Activated naive CD4-positive, alpha-beta T cell treated with anti-CD3 and anti-CD28 coated beads, Interleukin-2, amount 50 U/mL, for 72 hours (primary cell): ENCODE results near the gene PRR7. TPM values are rescaled to one million over a fixed set of nuclear protein-coding genes. Genes with fewer than 3 reads are reported as not detected.
A peak's percentile ranks its signal among the peaks of the same experiment; 100 is the strongest.

Experiments used
- ATAC-seq, 2 donors: fragments of 150-1000 bp; cut with Tn5 transposase; 2 replicates each; pipeline ENCODE4 v1.10.0; 2021; ENCODE audit warnings: mild to moderate bottlenecking in 2 of 2, moderate library complexity in 2 of 2
- DNase-seq, 2 donors: peaks; one replicate each; pipeline ENCODE4 v3.0.0; 2021 to 2022; ENCODE audit warnings: low spot score in 2 of 2
- H3K27ac Mint-ChIP-seq, 2 donors: one replicate each; pipeline ENCODE4 v1.8.0; 2022; ENCODE audit warnings: mild to moderate bottlenecking in 2 of 2, mixed read lengths in 2 of 2
- H3K36me3 Mint-ChIP-seq, 2 donors: one replicate each; pipeline ENCODE4 v1.8.0; 2022; ENCODE audit warnings: mixed read lengths in 2 of 2
- H3K9me3 Mint-ChIP-seq, 2 donors: one replicate each; pipeline ENCODE4 v1.8.0; 2022; ENCODE audit warnings: mixed read lengths in 2 of 2
- total RNA-seq, 2 donors: library from RNA; stranded (reverse); gene quantifications; one replicate each; pipeline ENCODE4 v1.2.3, GENCODE V29; 2022

Gene PRR7
- total RNA-seq, 2 donors from 2014 or later: 4.1 to 11.4 TPM

DNA sequence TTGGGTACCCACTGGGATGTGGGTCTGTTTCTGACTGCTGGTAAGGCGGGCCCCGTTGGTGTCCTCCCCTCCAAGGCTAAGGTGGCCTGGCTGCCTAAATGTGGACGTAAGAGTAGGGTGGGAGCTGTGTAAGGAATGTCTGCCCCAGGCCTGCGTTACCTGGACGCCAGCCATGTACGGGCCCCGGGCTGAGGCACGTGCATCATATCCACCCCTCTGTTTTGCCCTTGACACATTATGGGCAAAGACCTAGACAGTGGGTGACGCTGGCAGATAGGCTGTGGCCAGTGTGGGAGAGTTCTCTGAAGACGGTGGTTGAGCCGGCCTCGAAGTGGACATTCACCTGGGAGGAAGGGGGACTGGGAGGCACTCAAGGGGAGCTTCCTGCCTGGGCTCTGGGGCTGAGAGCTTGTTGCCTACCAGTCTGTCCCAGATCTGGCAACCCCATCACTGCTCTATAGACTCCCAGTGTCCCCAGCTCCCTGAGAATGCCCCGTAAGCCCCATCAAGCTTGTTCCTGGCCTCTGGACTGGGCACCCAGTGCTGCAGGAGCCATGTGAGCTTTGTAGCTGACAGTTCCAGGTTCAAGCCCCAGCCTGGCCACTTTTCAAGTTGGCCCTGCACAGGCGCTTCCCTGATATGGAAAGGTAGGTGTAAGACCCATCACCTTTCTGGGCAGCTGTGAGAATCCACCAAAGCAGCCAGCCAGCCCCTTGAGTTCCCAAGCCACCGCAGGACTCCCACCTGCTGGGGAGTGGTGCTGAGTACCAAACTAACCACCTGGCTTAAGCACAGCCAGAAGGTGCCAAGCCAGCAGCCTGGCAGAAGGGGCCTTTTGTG, 3.2 kb upstream of the PRR7 start:
- DNase-seq (peak in 1 of 2 donors; percentile 52), ATAC-seq (no peak)
- H3K9me3 Mint-ChIP-seq: no peaks in the 10 kb centered on the region
- peaks cover 7 to 14% of the 10 kb centered on the region in 2 donors for H3K36me3 Mint-ChIP-seq
- H3K27ac Mint-ChIP-seq: peak overlapping the region in 1 of 2 donors; percentile 73

- peaks cover 5 to 10% of the 10 kb centered on the region in 2 donors for H3K36me3 Mint-ChIP-seq
- H3K27ac Mint-ChIP-seq: peak overlapping the region; percentile 73 to 77
- DNase-seq: peak in 1 of 2 donors; percentile 54
- no peak for ATAC-seq
- no peaks in the 10 kb centered on the region for H3K9me3 Mint-ChIP-seq
These were observed 2.2 kb upstream of the PRR7 start for GRCh38 chr5:177444106-177445051.

DNA sequence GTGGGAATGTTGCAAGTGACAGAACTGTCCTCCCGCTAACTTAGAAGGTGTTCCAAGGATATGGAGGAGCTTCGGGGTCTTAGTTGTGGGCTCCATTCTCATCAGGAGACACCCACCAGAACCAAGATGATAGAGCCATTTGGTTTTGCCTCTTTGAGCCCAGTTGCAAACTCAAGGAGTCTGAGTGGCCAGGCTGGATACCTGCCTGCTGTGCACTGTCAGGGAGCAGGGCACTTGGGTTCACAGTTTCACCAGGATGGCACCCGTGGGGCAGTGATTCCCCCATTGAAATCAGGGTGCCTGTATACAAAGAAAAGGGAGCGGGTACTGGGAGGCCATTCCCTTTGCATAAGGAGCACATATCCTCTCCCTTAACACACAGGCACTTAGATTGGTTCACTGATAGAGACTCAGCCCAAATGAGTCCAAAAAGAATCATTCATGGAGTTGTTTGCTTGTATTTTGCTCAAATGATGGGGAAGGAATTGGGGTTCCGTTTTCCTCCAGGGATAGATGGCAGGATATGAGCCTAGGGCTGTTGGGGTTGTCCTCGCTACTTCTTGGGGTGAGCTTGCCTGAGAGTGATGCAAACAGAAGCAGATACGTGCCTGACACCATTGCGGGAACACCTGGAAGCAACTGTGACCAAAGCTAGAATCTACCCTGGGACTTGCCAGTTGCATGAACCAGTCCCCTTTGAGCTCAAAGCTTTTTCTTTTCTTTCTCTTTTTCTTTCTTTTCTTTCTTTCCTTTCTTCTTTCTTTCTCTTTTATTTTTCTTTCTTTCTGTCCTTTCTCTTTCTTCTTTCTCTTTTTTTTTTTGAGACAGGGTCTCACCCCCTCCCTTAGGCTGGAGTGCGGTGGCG, 1.3 kb upstream of the PRR7 start:
- ATAC-seq: no peak
- peak overlapping the region; percentile 73 to 77 for H3K27ac Mint-ChIP-seq
- no peaks in the 10 kb centered on the region for H3K9me3 Mint-ChIP-seq
- H3K36me3 Mint-ChIP-seq: peaks cover 0 to 1% of the 10 kb centered on the region in 2 donors
- peak in 1 of 2 donors; percentile 54 for DNase-seq

GRCh38 chr5:177445917-177446199, 756 bp upstream of the PRR7 start:
- Mint-ChIP-seq H3K36me3 (no peaks in the 10 kb centered on the region), H3K27ac (peak overlapping the region; percentile 67 to 73), H3K9me3 (no peaks in the 10 kb centered on the region)
- ATAC-seq: no peak
- DNase-seq: no peak

DNA sequence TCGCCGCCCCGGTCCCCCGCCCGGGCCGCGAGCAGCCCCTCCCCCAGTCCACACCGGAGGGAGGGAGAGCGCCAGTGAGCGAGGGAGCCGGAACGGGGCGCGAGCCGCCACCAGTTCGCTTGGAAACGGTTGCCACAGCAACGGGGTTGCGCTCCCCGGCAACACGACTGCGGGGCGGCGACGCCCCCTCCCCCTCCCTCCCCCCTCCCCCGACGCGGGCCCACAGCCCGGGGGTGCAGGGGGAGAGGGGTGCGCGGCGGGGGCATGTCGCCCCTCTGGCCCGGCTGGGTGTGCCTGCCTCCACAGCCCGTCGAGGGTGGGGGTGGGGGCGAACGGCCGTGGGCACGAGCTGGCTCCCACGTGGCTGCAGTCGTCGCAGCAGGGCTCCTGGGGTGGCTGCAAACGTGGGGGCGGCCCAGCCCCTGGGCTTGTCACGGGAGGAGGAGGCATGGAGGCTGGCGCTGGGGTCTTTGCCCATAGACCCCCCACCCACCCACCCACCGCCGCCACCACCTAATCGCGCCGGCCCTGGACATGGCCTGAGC, 524 bp downstream of the PRR7 start:
- H3K9me3 Mint-ChIP-seq: no peaks in the 10 kb centered on the region
- no peak overlapping the region for H3K27ac Mint-ChIP-seq
- peak in 1 of 2 donors; percentile 67 for DNase-seq
- no peaks in the 10 kb centered on the region for H3K36me3 Mint-ChIP-seq
- peak; percentile 21 to 45 for ATAC-seq

DNA sequence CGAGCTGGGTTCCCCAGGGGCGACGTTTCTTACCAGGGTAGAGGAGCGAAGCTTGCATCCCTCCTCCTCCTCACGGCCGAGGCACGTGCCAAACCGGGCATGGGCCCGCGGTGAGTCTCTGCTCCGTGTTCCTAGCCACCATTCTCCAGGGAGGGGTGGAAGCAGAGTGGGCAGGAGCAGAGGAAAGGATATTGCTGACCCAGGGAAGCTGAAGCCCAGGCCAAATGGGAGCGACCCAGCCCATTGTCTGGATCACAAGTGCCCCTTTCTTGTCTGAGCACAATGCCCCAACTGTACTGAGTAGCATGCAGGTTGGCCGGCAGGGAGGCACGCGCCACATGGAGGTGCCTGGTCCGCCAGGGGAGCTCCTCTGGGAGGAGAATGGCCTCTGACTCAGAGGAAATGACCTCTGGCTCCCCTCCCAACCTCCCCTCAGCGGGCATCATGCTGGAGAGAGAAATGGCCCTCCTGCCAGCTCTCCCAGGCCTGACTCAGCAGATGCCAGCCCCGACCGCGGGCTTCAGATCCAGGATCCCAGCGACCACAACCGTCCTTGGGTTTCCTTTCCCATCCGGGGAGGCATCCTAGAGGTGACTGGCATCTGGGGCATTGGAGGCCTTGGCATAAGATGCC, 1.1 kb downstream of the PRR7 start:
- Mint-ChIP-seq H3K9me3 (no peaks in the 10 kb centered on the region), H3K36me3 (no peaks in the 10 kb centered on the region), H3K27ac (peak overlapping the region; percentile 36 to 84)
- ATAC-seq (peak; percentile 1 to 36), DNase-seq (no peak)

GRCh38 chr5:177448244-177448950, 1.8 kb downstream of the PRR7 start:
- no peak for DNase-seq
- H3K36me3 Mint-ChIP-seq: no peaks in the 10 kb centered on the region
- no peaks in the 10 kb centered on the region for H3K9me3 Mint-ChIP-seq
- peak overlapping the region; percentile 84 to 95 for H3K27ac Mint-ChIP-seq
- no peak for ATAC-seq

DNA sequence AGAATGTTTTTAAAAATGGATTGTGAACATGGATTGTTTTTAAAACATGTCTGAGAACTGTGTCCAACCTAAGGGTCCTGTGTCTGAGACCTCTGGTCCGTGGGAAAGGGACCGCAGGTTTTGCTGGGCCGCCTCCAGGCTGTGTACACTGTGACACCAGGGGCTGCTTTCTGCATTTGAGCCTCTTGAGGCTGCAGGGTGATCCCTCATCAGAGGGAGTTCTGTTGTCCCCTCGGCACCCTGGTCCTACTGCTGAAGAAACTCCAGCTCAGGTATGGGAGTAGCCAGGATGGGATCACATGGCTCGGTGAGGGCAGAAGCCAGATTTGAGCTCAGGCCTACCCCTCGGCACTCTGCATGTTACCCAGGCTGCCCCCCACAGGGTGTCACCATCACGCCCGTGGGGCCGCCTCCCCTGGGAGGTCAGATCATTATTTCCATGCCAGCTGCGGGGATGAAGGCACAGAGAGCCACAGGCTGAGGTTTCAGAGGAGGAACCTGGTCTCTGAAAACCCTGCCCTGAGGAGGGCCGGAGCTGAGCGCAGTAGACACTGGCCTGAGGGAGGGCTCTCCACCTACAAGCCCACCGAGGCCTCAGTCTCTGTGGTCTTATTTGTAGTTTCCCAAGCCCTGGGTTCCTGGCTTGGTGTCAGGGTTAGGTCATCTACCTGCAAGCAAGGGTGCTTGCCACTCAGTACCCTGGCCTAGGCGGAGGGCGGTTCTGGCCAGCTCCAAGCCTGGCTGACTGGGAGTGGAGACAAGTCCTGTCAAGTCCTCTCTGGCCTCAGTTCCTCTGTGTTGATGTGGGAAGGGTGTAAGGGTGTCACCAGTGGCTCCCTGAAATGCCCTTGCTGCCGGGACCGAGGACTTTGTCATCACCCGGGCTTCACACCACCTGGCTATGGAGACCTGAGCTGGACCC, 2.8 kb downstream of the PRR7 start:
- Mint-ChIP-seq H3K36me3 (no peaks in the 10 kb centered on the region), H3K27ac (peak overlapping the region in 1 of 2 donors; percentile 84), H3K9me3 (no peaks in the 10 kb centered on the region)
- no peak for DNase-seq
- ATAC-seq: no peak

DNA sequence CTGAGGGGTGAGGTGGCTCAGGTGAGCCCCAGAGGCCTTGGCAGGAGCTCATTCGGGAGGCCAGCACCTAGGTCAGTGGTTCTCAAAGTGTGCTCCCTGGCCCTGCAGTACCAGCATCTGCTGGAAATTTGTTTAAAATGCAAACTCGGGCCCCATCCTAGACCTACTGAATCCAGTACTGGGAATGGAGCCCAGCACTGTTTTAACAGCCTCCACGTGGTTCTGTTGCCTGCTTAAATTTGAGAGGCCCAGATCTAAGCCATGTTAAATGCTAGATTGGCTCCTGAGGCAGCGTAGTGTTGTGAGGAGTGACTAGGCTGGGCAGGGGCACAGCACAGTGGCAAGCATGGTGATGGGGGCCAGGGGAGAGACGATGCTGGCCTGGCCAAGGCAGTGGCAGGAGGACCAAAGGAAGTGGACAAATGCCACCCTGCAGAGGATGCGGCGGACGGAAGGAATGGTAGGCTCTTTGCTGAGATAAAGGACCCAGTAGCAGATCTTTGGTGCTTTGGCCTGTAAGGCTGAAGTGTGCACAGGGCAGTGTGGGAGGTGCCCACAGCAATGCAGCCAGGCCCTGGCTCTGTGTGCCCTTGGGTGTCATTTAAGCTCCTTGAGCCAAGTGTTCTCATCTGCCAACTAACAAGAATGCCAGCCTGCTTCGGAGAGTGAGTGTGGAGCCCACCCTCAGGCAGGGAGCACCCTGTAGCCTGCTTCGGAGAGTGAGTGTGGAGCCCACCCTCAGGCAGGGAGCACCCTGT, 4.2 kb downstream of the PRR7 start:
- H3K27ac Mint-ChIP-seq: peak overlapping the region in 1 of 2 donors; percentile 54
- no peaks in the 10 kb centered on the region for H3K9me3 Mint-ChIP-seq
- no peaks in the 10 kb centered on the region for H3K36me3 Mint-ChIP-seq
- no peak for DNase-seq
- no peak for ATAC-seq

DNA sequence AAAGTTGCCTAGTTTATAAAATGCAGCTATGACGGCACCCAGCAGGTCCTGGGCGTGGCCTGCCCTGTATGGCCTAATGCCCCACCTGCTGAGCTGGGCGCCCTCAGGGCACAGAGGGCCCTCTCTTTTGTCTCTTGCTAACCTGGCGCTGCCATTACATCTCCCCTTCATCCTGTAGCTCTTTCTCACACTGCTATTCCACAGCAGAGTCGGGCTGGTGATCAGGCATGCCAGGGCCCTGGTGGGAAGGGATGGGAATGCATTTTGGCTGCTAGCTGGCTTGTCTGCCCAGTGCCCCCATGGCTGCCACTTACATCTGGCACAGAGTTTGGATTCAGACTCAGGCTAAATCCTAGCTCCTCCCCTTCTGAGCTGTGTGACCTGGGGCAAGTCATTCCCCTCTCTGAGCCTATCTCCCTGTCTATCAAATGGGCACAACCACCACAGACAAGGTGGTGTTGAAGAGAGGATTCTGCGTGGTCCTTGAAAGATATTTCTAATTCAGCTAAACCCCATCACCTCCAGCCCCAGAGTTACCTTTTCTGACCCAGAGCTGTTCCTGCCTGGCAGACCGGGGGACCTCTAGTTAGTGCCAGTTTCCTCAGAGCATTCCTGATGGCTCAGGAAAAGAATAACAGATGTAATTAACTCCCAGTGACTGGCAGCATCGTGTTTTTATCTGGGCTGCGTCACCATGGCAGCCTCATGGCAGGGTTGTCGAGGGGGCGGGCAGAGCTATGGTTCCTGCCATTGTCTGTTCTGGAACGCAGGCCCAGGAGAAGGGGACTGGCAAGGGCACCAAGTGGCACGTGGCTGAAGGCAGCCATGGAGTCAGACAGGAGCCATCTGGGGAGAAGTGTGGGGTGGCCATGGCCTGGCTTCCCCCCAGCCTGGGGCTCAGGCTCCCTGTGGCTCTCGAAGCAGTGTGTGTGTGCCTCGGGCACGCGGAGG, 6.3 kb downstream of the PRR7 start:
- H3K36me3 Mint-ChIP-seq: no peaks in the 10 kb centered on the region
- ATAC-seq (no peak), DNase-seq (no peak)
- H3K27ac Mint-ChIP-seq: no peak overlapping the region
- no peaks in the 10 kb centered on the region for H3K9me3 Mint-ChIP-seq

DNA sequence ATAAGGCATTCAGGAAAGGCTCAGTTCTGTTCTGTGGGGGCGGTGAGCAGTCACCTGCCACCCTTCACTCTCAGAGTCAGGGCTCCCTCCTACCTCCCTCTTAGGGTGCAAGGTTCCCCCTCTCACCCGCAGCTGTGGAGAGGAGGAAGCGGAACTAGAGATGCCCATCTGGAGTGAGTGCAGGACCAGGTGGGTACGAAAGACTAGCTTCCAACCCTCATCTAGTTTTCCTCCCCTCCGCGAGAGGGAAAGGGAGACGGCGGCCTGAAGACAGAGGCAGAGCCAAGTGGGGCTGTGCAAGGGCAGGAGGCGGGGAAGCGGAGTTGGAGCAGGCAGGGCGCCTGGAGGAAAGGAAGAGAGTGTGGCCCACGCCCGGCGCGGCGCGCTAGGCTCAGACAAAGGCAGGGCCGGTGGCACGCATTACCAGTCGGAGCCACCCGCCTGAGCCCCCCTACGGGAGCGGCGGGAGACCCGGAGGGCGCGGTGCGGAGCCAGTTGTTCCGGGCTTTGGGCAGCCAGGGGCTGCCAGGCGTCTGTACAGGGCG, 7.3 kb downstream of the PRR7 start:
- ATAC-seq (no peak), DNase-seq (no peak)

DNA sequence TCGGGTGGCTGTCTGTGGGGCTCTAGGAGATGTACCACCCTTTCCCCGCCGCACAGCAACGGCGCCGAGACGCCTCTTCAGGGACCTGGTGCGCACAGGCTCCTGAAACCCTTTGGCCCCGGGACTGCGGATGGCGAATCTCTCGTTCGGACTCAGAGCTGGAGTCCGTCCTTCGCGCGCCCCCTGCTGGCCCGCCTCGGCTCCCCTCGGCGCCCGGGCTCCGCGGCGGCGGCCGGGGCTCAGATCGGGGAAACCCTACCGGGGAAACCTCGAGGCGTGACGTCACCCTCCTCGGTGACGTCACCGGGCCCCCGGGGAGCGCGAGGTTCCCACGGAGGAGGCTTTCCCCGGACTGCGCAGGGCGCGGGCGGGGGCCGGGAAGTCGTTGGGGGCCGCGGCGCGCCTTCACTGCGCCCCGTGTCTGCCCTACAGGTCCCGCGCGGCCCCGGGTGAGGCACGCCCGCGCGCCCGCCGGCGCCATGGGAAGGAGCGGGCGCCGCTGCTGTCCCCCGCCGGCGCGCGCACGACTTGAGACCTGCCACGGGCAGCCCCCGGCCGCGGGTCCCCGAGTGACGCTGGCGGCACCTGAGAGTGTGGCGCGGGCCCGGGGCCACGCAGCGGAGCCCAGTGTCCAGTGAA, 7.9 kb downstream of the PRR7 start:
- peak; percentile 57 to 62 for ATAC-seq
- peak; percentile 95 to 98 for DNase-seq
- no peaks in the 10 kb centered on the region for H3K36me3 Mint-ChIP-seq
- no peak overlapping the region for H3K27ac Mint-ChIP-seq
- H3K9me3 Mint-ChIP-seq: no peaks in the 10 kb centered on the region

More for the DNA sequence above, 7.3 kb downstream of the PRR7 start:
- Mint-ChIP-seq H3K9me3 (no peaks in the 10 kb centered on the region), H3K36me3 (no peaks in the 10 kb centered on the region), H3K27ac (peak overlapping the region in 1 of 2 donors; percentile 81)
